Heart right ventricle (tissue), 16 donors: ENCODE results near the gene PRKRA. TPM values are rescaled to one million over a fixed set of nuclear protein-coding genes. Genes with fewer than 3 reads are reported as not detected.

Experiments used
- ATAC-seq, 8 donors: fragments of 200-7000 bp; cut with Tn5 transposase; one replicate each; pipeline ENCODE4 v1.9.1; 2020; ENCODE audit warnings: mild to moderate bottlenecking in 8 of 8, moderate library complexity in 8 of 8, moderate number of reproducible peaks in 1 of 8
- DNase-seq, 2 donors: peaks; one replicate each; pipeline ENCODE4 v3.0.0-alpha.2; 2020
- H3K27ac ChIP-seq, 10 donors: fragments of 200-600 bp; sonication (generic) in 2 of 10; one replicate each; pipeline versions ENCODE4 v1.5.0 to v1.8.0; 2020 to 2022; ENCODE audit warnings: mild to moderate bottlenecking in 3 of 10
- H3K27me3 ChIP-seq, 7 donors: fragments of 200-600 bp; one replicate each; pipeline ENCODE4 v1.8.0; 2021 to 2022; ENCODE audit warnings: mild to moderate bottlenecking in 2 of 7
- H3K36me3 ChIP-seq, 9 donors: fragments of 200-600 bp; sonication (generic) in 1 of 9; one replicate each; pipeline versions ENCODE4 v1.5.0 to v1.8.0; 2020 to 2022; ENCODE audit warnings: mild to moderate bottlenecking in 2 of 9
- H3K4me1 ChIP-seq, 9 donors: fragments of 200-600 bp; sonication (generic) in 1 of 9; one replicate each; pipeline versions ENCODE4 v1.5.0 to v1.8.0; 2020 to 2022; ENCODE audit warnings: mild to moderate bottlenecking in 4 of 9
- H3K4me3 ChIP-seq, 10 donors: fragments of 200-600 bp; sonication (generic) in 2 of 10; one replicate each; pipeline versions ENCODE4 v1.5.0 to v1.8.0; 2020 to 2022; ENCODE audit warnings: mild to moderate bottlenecking in 7 of 10, moderate library complexity in 2 of 10
- H3K9me3 ChIP-seq, 11 donors: fragments of 200-600 bp in 10 of 11; sonication (generic) in 2 of 11; one replicate each; pipeline versions ENCODE4 v1.5.0 to v1.8.0; 2013 to 2022; ENCODE audit warnings: mild to moderate bottlenecking in 2 of 11, control low read depth in 1 of 11, moderate library complexity in 1 of 11
- CTCF ChIP-seq, 9 donors: fragments of 200-600 bp; sonication (generic) in 2 of 9; IDR thresholded peaks; one replicate each; pipeline versions ENCODE4 v1.5.0 to v1.8.0; 2021 to 2022; ENCODE audit warnings: antibody characterized with exemption in 9 of 9, mild to moderate bottlenecking in 5 of 9, moderate library complexity in 1 of 9
- WGBS, 2 donors: extraction: QIAGEN DNeasy Blood & Tissue Kit; methylation state at CpG; one replicate each; pipeline ENCODE4 v1.1.7; 2013; ENCODE audit warnings: inconsistent platforms in 1 of 2; 5-methylcytosine and 5-hydroxymethylcytosine counted together
- intact Hi-C, 10 donors: fragments of 100-400 bp; cut with DNase I; formaldehyde crosslinking; loops; one replicate each; pipeline versions ENCODE4 v1.11.1 to v1.14.2; 2022
- polyA plus RNA-seq, 2 donors: library from polyadenylated mRNA; stranded (reverse); fragments of 200-250 nt; gene quantifications; one replicate each; pipeline ENCODE4 v1.2.3, GENCODE V29; 2013
- total RNA-seq, 10 donors: library from RNA; stranded (reverse); fragmentation: NEBNext Ultra II Directional in 3 of 10; extraction: Animal tissue kit (Norgen Biotek cat#: 25700) in 3 of 10; gene quantifications; one replicate each; pipeline versions ENCODE4 v1.2.1 to v1.2.4, GENCODE V29; 2021 to 2023
- donor health status: Arrhythmogenic right ventricular cardiomyopathy.
- donor health status: ischemic (EF 13 %, LVEDD 7.1; RV severe dilation, severe dysfunction).
- donor health status: healthy with polysubstance abuse.
- donor health status: DM: no; HTN: yes; CAD: no.
- donor health status: DM: no; HTN: no; CAD: no.
- donor health status: ischemic (EF 25% LVEDD 6.9; RV normal size, moderate dysfunction).
- donor health status: ischemic (EF 25% LVEDD 5.7; RV mildly dilated, moderate dysfunction).
- donor health status: healthy.
- donor health status: DM: yes; HTN: yes; CAD: no.
- donor health status: Ischemic cardiomyopathy.
- donor health status: ischemic (EF 35%, LVEDD 5.7; RV mildly dilated, moderate dysfunction).
- donor health status: nonischemic (EF 11% LVEDD 7.7; RV severe dilation, severe dysfunction).
- donor health status: DM: yes; HTN: yes; CAD: no.
- donor health status: PGD.
- donor health status: ischemic (EF 29% LVEDD 5.4; RV normal size, mild dysfunction).
- donor health status: nonischemic (EF 23%, LVEDD 6.1; RV moderate dilation, normal function).

PRKRA gene
- total and polyA plus RNA-seq, 12 donors = 39.7 to 55.3 (median 43.9) TPM

DNA sequence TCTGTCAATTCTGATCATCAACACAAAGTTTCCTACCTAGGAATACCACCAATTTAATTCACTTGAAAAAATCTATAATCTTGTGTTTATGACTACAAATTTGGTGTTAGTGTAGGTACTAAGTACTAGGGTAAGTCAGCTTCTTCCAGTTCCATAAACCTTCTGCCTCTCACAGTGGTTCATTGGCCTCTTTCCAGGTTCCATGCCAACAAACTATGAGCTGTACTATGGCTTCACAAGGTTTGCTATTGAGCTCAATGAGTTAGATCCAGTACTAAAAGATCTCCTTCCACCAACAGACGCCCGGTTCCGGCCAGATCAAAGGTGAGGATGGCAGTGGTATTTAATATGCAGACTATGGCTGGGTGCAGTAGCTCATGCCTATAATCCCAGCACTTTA, 58.8 kb downstream of the PRKRA start:
- Histone ChIP-seq H3K9me3 (no peaks in the 10 kb centered on the region), H3K27me3 (no peaks in the 10 kb centered on the region), H3K4me3 (no peak overlapping the region), H3K4me1 (peaks cover 0 to 4% (median 0%) of the 10 kb centered on the region in 9 donors), H3K27ac (no peak overlapping the region), H3K36me3 (peaks cover 0 to 15% (median 0%) of the 10 kb centered on the region in 9 donors)
- intact Hi-C loops = loop anchor here in 1 of 10 donors (10.0 kb wide), 1 partner anchor 197 kb away; the partner anchor contains the start of gene OSBPL6
- DNase-seq (no peak), ATAC-seq (no peak)
- TF ChIP-seq CTCF (IDR thresholded peaks at IDR 0.05) = no peak
- WGBS, 2 donors = 93 to 94% methylated on average over 3 of the region's 3 CpGs

DNA sequence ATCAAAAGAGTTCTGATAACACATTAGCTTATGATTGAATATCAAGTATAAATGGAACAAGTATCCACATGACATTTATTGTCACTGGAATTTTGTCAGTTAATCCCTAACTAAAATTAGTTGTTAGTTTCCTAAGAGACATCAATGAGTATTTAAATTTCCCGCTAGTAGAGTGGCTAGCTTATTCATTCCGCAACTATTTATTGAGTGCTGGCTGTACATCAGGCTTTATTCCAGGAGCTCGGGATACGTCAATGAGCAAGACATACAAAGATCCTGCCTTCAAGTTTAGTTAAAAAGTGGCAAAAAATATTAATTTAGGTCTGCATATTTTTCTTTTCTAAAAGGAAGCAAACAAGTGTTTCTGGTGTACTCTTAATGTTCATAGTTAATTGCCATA, 59.3 kb downstream of the PRKRA start:
- TF ChIP-seq CTCF (IDR thresholded peaks at IDR 0.05) = no peak
- peaks cover 0 to 15% (median 0%) of the 10 kb centered on the region in 9 donors for H3K36me3 ChIP-seq
- H3K9me3 ChIP-seq = no peaks in the 10 kb centered on the region
- no peak overlapping the region for H3K4me3 ChIP-seq
- intact Hi-C loops = loop anchor here in 1 of 10 donors (10.0 kb wide), 1 partner anchor 197 kb away; the partner anchor contains the start of gene OSBPL6
- ATAC-seq (no peak), DNase-seq (no peak)
- H3K27me3 ChIP-seq = no peaks in the 10 kb centered on the region
- peaks cover 0 to 4% (median 0%) of the 10 kb centered on the region in 9 donors for H3K4me1 ChIP-seq
- 94 to 97% methylated on average over 4 of the region's 4 CpGs for WGBS, 2 donors
- no peak overlapping the region for H3K27ac ChIP-seq

GRCh38 chr2:178388287-178388686, 62.7 kb downstream of the PRKRA start:
- ATAC-seq (no peak), DNase-seq (no peak)
- intact Hi-C loops = no loop called here
- no peaks in the 10 kb centered on the region for H3K27me3 ChIP-seq
- no peak overlapping the region for H3K4me3 ChIP-seq
- TF ChIP-seq CTCF (IDR thresholded peaks at IDR 0.05) = no peak
- no peak overlapping the region for H3K27ac ChIP-seq
- WGBS, 2 donors = 92 to 93% methylated on average over 7 of the region's 7 CpGs
- H3K9me3 ChIP-seq = no peaks in the 10 kb centered on the region
- peaks cover 0 to 43% (median 0%) of the 10 kb centered on the region in 9 donors for H3K36me3 ChIP-seq
- no peaks in the 10 kb centered on the region for H3K4me1 ChIP-seq

- H3K27ac ChIP-seq = no peak overlapping the region
- intact Hi-C loops = no loop called here
- H3K9me3 ChIP-seq = no peaks in the 10 kb centered on the region
- H3K4me3 ChIP-seq = no peak overlapping the region
- TF ChIP-seq CTCF (IDR thresholded peaks at IDR 0.05) = no peak
- 59 to 64% methylated on average over 1 of the region's 1 CpG for WGBS, 2 donors
- ATAC-seq = no peak
- H3K36me3 ChIP-seq = peaks cover 0 to 53% (median 0%) of the 10 kb centered on the region in 9 donors
- no peaks in the 10 kb centered on the region for H3K27me3 ChIP-seq
- DNase-seq = no peak
- H3K4me1 ChIP-seq = no peaks in the 10 kb centered on the region
Observed at GRCh38 chr2:178386986-178387597, 63.9 kb downstream of the PRKRA start.
